GM12865 (cell line): ENCODE results near the gene GAS6.
A peak's percentile ranks its signal among the peaks of the same experiment; 100 is the strongest.

ENCODE experiments used
- DNase-seq: peaks from one replicate; pipeline ENCODE4 v3.0.0; 2010; ENCODE audit warnings: low read depth
- H3K4me3 ChIP-seq: 2 replicates; pipeline ENCODE4 v1.5.1; 2011; ENCODE audit warnings: mild to moderate bottlenecking, low read depth, low read length, control low read depth
- CTCF ChIP-seq: IDR thresholded peaks from 2 replicates; pipeline ENCODE4 v1.5.1; 2011; ENCODE audit warnings: low read length, control low read depth, low read depth, inconsistent platforms; ENCODE audit not compliant: insufficient read depth; ENCODE audit errors: missing control alignments

GAS6 gene

DNA sequence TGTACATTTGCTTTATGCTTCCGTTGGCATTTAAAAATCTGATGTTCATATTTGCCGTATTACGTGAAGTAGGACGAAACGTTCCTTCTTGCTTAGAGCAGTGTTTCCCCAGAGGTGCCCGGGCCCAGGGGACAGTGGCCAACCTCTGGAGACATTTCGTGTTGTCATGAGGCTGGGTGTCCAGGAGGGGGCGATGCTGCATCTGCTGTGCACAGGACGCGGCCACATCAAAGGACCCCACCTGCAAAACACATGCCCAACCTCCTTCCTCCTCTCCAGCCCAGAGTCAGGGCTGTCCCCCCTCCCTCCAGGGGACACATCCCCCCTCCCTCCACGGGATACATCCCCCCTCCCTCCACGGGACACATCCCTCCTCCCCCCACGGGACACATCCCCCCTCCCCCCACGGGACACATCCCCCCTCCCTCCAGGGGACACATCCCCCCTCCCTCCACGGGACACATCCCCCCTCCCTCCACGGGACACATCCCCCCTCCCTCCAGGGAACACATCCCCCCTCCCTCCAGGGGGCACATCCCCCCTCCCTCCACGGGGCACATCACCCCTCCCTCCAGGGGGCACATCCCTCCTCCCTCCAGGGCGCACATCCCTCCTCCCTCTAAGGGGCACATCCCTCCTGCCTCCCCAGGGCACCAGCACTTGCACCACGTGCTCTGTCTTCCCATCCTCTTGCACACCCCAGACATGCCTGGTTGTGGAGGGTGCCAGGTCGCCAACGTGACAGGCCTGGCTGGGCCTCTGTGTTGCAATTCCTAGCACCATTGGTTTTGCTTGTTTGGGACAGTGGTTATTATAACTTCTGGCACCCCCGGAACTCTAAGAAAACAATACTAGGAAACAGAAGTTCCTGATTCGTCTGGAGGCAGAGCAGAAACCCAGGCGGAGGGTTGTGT, 46.7 kb downstream of the GAS6 start:
- peak; percentile 86 for DNase-seq
- H3K4me3 ChIP-seq = no peak overlapping the region
- peak; percentile 87 for TF ChIP-seq CTCF

DNA sequence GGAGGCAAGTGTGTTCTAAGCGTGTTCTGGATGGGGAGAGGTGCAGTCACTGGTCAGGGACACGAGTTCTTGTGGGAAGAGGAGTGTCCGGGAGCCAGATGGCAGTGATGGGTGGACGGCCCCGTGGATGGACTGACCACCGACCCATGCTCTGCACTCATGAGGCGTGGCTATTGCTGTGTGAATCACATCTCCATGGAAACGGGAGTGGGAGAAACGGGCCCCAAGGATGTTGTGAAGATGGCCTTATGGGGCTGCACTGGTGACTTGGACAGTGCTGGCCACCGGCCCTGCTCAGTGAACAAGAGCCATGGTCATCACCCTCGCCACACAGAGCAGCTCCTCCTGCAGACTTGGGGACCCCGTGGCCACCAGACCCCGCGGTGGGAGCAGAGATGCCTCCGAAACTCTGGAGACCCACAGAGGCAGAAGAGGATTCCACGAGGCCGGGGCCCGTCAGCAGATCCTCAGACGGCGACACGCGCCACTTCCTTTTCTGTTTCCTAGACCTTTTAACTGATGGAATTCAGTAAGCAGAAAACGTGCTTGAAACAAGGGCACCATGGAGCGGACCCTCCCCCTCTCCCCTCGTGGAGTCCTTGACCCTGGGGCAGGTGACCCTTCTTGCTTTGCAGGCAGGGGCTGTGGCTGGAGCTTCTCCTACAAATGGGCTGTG, 47.5 kb downstream of the GAS6 start:
- no peak for DNase-seq
- H3K4me3 ChIP-seq = no peak overlapping the region
- TF ChIP-seq CTCF = no peak

DNA sequence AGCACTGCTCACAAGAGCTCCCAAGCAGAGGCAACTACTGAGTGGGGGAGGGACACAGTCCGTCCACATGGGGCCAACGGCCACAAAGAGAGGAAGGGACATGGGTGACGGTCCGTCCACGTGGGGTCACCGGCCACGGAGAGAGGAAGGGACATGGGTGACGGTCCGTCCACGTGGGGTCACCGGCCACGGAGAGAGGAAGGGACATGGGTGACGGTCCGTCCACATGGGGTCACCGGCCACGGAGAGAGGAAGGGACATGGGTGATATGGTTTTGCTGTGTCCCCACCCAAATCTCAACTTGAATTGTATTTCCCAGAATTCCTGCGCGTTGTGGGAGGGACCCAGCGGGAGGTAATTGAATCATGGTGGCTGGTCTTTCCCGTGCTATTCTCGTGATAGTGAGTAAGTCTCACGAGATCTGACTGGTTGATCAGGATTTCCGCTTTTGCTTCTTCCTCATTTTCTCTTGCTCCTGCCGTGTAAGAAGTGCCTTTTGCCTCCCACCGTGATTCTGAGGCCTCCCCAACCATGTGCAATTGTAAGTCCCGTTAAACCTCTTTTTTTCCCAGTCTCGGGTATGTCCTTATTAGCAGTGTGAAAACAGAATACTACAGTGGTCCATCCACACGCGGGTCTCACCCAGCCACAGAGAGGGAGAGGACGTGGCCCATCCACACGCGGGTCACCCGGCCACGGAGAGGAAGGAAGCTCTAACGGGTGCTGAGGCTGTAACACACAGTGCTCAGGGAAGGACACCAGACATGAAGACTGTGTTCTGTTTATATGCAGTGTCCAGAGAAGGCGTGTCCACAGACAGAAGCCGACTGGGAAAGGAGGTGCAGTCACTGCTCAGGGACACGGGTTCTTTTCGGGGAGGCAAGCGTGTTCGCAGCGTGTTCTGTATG, 48.5 kb downstream of the GAS6 start:
- no peak for TF ChIP-seq CTCF
- peak; percentile 66 for DNase-seq

GRCh38 chr13:113814435-113814821, 49.4 kb downstream of the GAS6 start:
- no peak for TF ChIP-seq CTCF
- DNase-seq = no peak
- H3K4me3 ChIP-seq = no peak overlapping the region

More for the DNA sequence above, 48.5 kb downstream of the GAS6 start:
- H3K4me3 ChIP-seq = peak overlapping the region; percentile 63

DNA sequence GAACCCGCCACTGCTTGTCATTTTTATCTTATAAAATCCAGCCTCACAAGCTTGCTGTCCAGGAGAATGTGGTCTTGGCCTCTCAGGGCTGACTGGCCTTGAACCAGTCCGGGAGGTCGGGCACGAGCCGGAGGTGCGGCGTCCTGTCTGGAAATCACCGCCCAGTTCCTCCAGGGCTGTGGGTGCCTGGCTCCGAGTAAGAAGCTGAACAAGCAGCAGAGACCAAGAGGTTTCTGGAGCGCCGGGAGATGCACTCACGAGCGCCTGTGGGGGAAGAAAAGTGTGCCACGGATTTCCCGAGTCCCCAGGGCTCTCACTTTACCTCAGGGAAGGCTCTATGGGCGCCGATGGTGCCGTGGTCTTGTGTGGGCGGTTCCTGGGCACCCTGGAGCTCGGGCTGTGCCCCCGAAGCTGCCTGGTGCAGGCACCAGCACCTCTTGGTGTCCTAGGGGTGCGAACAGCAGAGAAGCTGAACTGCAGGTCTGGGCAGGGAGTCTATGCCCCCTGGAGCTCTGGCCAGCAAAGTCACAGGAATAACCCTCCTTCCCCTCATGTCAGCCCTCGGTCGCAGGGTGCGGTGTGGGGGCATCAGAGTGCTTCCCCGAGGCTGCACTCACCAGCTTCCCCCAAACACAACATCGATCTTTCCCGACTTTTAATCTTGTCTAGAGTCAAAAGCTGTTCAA, 50.0 kb downstream of the GAS6 start:
- no peak for TF ChIP-seq CTCF
- DNase-seq = no peak
- H3K4me3 ChIP-seq = no peak overlapping the region
